HepG2 (cell line): ENCODE data around the gene RBL1. TPM values are rescaled to one million over a fixed set of nuclear protein-coding genes. Genes with fewer than 3 reads are reported as not detected.

ENCODE experiments used
- ARID3A ChIP-seq: IDR thresholded peaks from 2 replicates; pipeline ENCODE4 v1.6.1; 2012; ENCODE audit warnings: low read depth, low read length, improper control_type of control experiment
- FIP1L1 ChIP-seq: fragments of 200-400 bp; formaldehyde crosslinking; IDR thresholded peaks from 2 replicates; pipeline ENCODE4 v1.6.1; 2018; ENCODE audit warnings: low read depth, mild to moderate bottlenecking, low read length, moderate library complexity, borderline replicate concordance; ENCODE audit not compliant: insufficient read depth
- FLYWCH1 ChIP-seq: sonication (generic); formaldehyde crosslinking; IDR thresholded peaks from 2 replicates; pipeline ENCODE4 v1.8.1; 2023; ENCODE audit warnings: mild to moderate bottlenecking, missing genetic modification reagents
- MTA1 ChIP-seq: sonication (generic); formaldehyde crosslinking; IDR thresholded peaks from 2 replicates; pipeline ENCODE4 v1.4.0; 2020; ENCODE audit warnings: missing genetic modification reagents, mild to moderate bottlenecking, borderline replicate concordance
- NFYB ChIP-seq: sonication (generic); formaldehyde crosslinking; IDR thresholded peaks from 2 replicates; pipeline ENCODE4 v1.4.0; 2020; ENCODE audit warnings: missing genetic modification reagents
- PRDM4 ChIP-seq: sonication (generic); formaldehyde crosslinking; IDR thresholded peaks from 2 replicates; pipeline ENCODE4 v1.9.0; 2021; ENCODE audit warnings: missing genetic modification reagents, borderline replicate concordance
- ZBTB8A ChIP-seq: sonication (generic); formaldehyde crosslinking; IDR thresholded peaks from 2 replicates; pipeline ENCODE4 v1.4.0; 2020; ENCODE audit warnings: mild to moderate bottlenecking, low read depth, missing genetic modification reagents, borderline replicate concordance
- ZC3H4 ChIP-seq: sonication (generic); formaldehyde crosslinking; IDR thresholded peaks from 2 replicates; pipeline ENCODE4 v1.4.0; 2020; ENCODE audit warnings: missing genetic modification reagents, borderline replicate concordance
- ZFP36 ChIP-seq: fragments of 150-350 bp; IDR thresholded peaks from 2 replicates; pipeline ENCODE4 v1.6.1; 2018; ENCODE audit warnings: borderline replicate concordance, low read length, low read depth; ENCODE audit not compliant: partially characterized antibody
- ZNF12 ChIP-seq: sonication (generic); formaldehyde crosslinking; IDR thresholded peaks from 2 replicates; pipeline ENCODE4 v1.5.0; 2020; ENCODE audit warnings: missing genetic modification reagents
- ZNF180 ChIP-seq: sonication (generic); formaldehyde crosslinking; IDR thresholded peaks from 2 replicates; pipeline ENCODE4 v1.4.0; 2020; ENCODE audit warnings: low read depth, missing genetic modification reagents, borderline replicate concordance
- ZNF20 ChIP-seq: sonication (generic); formaldehyde crosslinking; IDR thresholded peaks from 2 replicates; pipeline ENCODE4 v1.4.0; 2020; ENCODE audit warnings: mild to moderate bottlenecking, moderate library complexity, missing genetic modification reagents
- ZNF232 ChIP-seq: sonication (generic); formaldehyde crosslinking; IDR thresholded peaks from 2 replicates; pipeline ENCODE4 v1.4.0; 2020; ENCODE audit warnings: missing genetic modification reagents, borderline replicate concordance
- ZNF264 ChIP-seq: sonication (generic); formaldehyde crosslinking; IDR thresholded peaks from 2 replicates; pipeline ENCODE4 v1.4.0; 2020; ENCODE audit warnings: missing genetic modification reagents
- ZNF326 ChIP-seq: sonication (generic); formaldehyde crosslinking; IDR thresholded peaks from 2 replicates; pipeline ENCODE4 v1.4.0; 2020; ENCODE audit warnings: missing genetic modification reagents, borderline replicate concordance
- ZNF567 ChIP-seq: sonication (generic); formaldehyde crosslinking; IDR thresholded peaks from 2 replicates; pipeline ENCODE4 v1.8.1; 2023; ENCODE audit warnings: mild to moderate bottlenecking, missing genetic modification reagents, borderline replicate concordance
- ZNF704 ChIP-seq: sonication (generic); formaldehyde crosslinking; IDR thresholded peaks from 2 replicates; pipeline ENCODE4 v1.8.1; 2023; ENCODE audit warnings: mild to moderate bottlenecking, inconsistent platforms, moderate library complexity, missing genetic modification reagents, borderline replicate concordance
- ZNF891 ChIP-seq: sonication (generic); formaldehyde crosslinking; IDR thresholded peaks from 2 replicates; pipeline ENCODE4 v1.5.0; 2020; ENCODE audit warnings: mild to moderate bottlenecking, missing genetic modification reagents
- polyA plus RNA-seq, 8 experiments: library from polyadenylated mRNA; depleted of rRNA in 3 of 8; stranded (reverse) in 7 of 8; unstranded in 1 of 8; fragments of >200 nt; fragmentation: Illumina TruSeq in 4 of 8; extraction: Trizol in 4 of 8; gene quantifications; 2 replicates each; pipeline versions ENCODE4 v1.2.1 to v1.2.3, GENCODE V29; 2011 to 2016; ENCODE audit warnings: low read depth in 4 of 8, missing spikeins in 1 of 8, mixed read lengths in 1 of 8; ENCODE audit not compliant: insufficient read depth in 1 of 8
- total RNA-seq, 5 experiments: library from RNA; depleted of rRNA; stranded (reverse); fragments of >200 nt; fragmentation: Illumina TruSeq; extraction: Trizol; gene quantifications; 2 replicates each; pipeline ENCODE4 v1.2.3, GENCODE V29; 2016; ENCODE audit warnings: low read depth in 1 of 5
- TF ChIP-seq, protein P1 (sequence below), 2 experiments: sonication (generic) in 1 of 2; formaldehyde crosslinking in 1 of 2; IDR thresholded peaks; 2 replicates each; pipeline versions ENCODE4 v1.5.1 to v1.6.1; 2011 to 2020; ENCODE audit warnings: borderline replicate concordance in 1 of 2, low read depth in 1 of 2, low read length in 1 of 2, mild to moderate bottlenecking in 1 of 2, missing genetic modification reagents in 1 of 2, moderate library complexity in 1 of 2

RBL1 gene
- total and polyA plus RNA-seq, 2 of the 13 experiments (the other 11 are each of a cell fraction or from before 2014, with no cell fraction given), result 6.0 to 27.5 TPM

GRCh38 chr20:36951198-36951978, 144.4 kb downstream of the RBL1 start, which contains the start of gene SAMHD1 (continued):
- peak; percentile 89 for TF ChIP-seq ZNF567 (CRISPR knock-in tag)
- no peak for TF ChIP-seq ZFP36
- TF ChIP-seq ZNF20 (CRISPR knock-in tag), result no peak
- no peak; the same call in 1 of the 2 replicates for TF ChIP-seq PRDM4 (CRISPR knock-in tag)
- TF ChIP-seq FIP1L1, result peak; percentile 99
- no peak for TF ChIP-seq ZNF326 (CRISPR knock-in tag)
- no peak for TF ChIP-seq ZNF264
- TF ChIP-seq ZNF891, result peak; percentile 87
- TF ChIP-seq ARID3A, result no peak
- TF ChIP-seq ZNF180 (CRISPR knock-in tag), result no peak
- TF ChIP-seq ZNF704 (CRISPR knock-in tag), result peak; percentile 87
- no peak; the same call in 1 of the 2 replicates for TF ChIP-seq ZNF12 (CRISPR knock-in tag)
- TF ChIP-seq, protein P1, sequence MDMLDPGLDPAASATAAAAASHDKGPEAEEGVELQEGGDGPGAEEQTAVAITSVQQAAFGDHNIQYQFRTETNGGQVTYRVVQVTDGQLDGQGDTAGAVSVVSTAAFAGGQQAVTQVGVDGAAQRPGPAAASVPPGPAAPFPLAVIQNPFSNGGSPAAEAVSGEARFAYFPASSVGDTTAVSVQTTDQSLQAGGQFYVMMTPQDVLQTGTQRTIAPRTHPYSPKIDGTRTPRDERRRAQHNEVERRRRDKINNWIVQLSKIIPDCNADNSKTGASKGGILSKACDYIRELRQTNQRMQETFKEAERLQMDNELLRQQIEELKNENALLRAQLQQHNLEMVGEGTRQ (IDR thresholded peaks at IDR 0.05; ENCODE audit: low read depth, low read length), result no peak
- TF ChIP-seq, protein P1 (CRISPR knock-in tag; IDR thresholded peaks at IDR 0.05; ENCODE audit: borderline replicate concordance), result no peak; the same call in 1 of the 2 replicates
- no peak for TF ChIP-seq ZNF232 (CRISPR knock-in tag)
- TF ChIP-seq NFYB (CRISPR knock-in tag), result peak; percentile 48
- no peak for TF ChIP-seq ZC3H4 (CRISPR knock-in tag)
- peak; percentile 81; the same call in 1 of the 2 replicates for TF ChIP-seq MTA1 (CRISPR knock-in tag)
- TF ChIP-seq ZBTB8A (CRISPR knock-in tag), result peak; percentile 92; the same call in 1 of the 2 replicates
- TF ChIP-seq FLYWCH1, result peak; percentile 92; the same call in 1 of the 2 replicates
